Limb (tissue), 2 donors: Measurements from ENCODE around the gene GABBR2.

Experiments
- DNase-seq, 2 donors: peaks; one replicate each; pipeline ENCODE4 v3.0.0-alpha.2; 2016; ENCODE audit errors: extremely low spot score in 2 of 2

Gene GABBR2

DNA sequence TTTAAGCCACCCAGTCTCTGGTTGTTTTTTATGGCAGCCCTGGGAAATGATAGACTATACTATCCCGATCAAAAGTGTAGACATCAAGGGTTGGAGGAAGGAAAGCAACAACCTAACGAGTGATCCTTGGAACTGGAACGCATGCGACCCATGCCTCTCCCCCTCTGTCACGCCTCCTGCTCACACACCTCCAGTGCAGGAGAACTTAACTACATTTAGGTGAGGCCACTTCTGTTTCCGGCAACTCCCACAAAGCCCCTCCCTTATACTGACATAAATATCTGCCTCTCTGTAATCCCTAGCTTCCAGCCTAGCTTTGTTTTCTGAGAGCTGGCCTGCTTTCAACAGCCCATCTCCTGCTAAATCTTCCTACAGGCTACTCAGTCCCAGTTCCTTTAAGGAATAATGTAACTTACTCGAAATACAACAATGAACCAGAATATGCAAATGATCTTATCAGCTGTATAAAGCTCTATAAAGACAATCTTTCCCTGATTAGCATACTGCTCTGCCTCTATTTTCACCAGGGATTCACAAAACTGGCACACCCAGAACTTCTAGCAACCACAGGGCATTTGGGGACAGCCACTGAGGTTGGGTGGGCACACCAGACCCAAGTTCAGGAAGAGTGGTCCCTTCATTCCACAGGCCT, 73.9 kb downstream of the GABBR2 start:
- no peak for DNase-seq

DNA sequence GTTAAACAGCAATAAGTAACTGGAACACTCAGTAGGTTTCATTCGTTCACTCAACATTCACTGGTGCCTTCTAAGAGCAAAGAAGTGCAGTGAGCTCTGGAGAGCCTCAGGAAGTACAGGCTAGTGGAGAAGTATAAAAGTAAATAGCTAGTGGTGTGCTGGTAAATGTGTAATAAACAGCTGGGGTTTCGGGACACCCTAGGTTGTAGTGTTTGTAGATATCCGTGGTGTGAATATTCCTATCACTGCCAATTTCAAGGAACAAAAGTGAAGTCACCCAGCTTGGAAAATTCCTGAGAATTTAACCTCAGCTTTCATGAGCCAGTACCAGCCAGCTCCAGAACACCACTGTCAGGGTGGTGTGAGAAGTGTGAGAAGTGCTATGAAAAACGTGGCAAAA, 75.9 kb downstream of the GABBR2 start:
- DNase-seq = no peak

DNA sequence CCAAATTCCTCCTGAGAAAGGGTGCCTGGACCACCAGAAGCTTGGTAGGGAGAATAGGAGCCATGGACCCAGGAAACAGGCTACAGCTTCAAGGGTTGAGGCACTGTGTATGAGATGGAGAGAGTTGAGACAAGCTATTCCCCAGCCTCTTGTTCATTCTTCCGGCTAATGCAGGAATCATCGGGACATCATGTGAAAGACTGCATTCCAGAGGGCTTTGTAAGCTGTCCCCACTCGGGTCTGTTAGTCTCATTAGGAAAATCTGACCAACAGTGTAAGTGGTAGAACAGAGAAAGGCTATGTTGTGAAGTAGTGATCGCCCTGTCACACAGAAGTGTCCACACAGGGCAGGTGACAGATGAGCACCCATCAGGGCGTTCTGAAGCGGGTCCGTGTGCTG, 81.4 kb downstream of the GABBR2 start:
- no peak for DNase-seq

DNA sequence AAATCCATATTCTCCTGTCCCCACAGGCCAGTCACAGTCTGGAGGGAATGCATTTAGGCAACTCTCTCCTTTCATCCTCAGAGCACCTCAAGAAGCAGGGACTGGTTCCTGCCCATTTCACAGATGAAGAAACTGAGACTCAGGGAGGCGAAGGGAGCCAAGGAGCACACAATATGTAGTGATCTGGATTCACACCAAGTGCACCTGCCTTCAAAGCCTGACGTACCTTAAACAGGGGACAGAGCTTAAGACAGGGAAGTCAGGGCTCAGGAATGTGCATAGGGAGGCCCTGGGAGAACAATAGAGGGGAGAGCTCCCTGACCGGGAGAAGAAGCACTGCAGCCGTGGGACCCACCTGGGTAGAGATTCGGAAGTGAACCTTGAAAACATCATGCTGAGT, 83.0 kb downstream of the GABBR2 start:
- no peak for DNase-seq

DNA sequence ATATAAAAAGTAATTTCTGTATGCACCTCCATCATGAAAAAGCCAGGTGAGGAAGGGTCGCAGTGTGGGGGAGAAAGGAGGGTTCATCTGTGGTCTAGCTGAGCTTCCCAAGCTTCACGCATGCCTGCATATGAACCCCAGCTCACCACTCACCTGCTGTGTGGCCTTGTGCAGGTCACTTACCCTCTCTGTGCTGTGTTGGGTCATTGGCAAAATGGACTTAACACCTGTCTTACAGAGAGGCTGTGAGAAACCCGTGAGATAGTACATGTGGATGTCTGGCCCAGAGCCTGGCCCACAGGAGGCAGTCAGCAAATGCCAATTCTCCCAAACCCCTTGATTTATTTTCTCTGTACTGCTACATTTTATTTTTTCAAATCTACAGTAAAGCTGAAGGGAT, 88.9 kb downstream of the GABBR2 start:
- DNase-seq = no peak

DNA sequence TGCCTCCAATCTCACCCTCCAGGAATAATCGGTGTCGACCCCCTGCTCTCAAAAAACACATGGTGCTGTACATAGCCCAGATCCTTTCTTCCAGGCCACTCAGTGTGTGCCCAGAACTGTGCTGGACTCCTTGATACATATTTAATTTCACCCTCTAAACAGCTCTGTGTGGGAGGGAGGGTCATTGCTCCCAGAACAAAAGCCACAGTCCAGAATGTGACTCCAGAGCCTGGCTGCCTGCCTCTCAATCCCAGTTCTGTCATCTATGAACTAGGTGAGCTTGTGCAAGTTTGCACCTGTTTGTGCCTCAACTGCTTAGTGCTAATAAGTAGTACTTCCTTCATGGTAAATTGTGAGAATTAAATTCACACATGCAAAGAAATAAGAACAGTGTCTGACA, 93.1 kb downstream of the GABBR2 start:
- no peak for DNase-seq

DNA sequence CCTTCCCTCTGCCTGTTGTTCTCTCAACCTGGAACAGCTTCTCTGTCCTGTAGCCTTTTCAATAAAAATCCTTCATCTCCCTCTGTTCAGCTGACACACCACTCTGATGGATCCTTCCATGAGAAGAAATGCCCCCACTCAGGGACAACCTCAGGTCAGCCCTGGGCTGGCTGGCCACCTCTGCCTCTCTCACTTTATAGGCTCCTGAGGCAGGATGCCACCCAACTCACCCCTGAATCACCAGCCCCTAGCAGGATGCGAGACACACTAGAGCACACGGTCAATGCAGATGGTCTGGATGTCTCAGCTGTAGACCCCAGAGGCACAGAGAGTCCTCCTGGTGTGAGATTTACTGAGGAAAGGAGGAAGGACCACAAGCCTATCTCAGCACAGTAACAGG, 93.8 kb downstream of the GABBR2 start:
- DNase-seq = no peak

DNA sequence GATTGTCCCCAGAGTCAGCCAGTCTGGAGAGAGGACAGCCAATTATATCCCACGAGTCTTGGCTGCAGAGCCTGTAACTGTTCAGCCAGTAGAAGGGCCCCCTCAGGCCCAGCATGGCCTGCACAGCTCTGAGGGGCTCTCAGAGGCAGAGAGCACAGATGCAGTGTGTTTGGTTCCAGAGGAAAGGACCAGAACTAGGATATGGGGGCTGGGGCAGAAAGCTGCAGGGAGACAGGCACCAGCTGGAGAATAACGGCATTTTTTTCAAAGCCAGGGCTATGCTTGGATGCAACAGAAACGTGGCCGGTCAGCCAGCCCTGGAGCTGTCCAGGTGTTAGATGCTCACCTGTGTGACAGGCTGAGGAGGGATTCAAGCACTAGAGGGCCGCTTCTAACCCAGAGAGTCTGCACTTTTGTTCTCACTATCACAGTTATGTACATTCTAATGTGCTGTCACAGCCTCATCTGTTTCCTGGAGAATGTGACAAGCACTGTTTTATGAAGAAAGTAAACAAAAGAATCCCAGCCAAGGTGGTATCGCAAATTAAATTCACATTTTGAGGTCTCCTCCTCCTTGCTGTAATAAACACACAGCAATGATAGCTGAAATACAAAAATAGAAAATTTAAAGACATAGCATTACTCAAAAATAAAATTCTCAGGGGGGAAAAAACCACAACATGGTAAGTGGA, 96.5 kb downstream of the GABBR2 start:
- DNase-seq = no peak

DNA sequence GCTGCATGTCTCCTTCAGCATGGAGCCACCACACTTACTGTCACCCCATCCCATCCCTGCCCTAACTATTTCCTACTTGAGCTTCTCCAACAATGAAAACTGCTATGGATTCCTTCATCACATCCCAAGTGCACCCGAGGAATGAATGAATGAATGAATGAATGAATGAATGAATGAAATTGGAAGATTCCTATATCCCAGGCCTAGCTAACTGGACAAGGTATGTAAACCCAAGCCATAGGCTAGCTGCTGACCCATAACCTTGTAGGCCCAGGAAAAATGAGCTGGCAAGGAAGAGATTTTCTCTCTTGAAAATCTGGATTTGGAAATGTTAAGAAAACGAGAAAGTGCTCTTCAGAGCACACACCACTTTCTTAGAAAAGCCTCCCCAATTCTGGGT, 97.4 kb downstream of the GABBR2 start:
- DNase-seq = no peak

DNA sequence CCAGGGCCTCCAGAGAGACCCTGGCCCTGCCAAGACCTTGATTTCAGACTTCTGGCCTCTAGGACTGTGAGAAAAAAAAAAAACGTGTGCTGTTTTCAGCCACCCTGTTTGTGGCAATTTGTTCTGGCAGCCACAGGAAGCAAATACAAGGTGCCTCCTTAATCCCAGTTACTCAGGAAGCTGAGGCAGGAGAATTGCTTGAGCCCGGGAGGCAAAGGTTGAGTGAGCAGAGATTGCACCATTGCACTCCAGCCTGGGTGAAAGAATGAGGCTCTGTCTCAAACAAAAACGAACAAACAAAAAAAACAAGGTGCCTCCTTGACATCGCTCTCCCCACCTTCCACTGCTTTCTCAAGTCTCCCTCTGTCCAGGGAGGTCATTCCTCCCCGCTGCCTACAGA, 98.0 kb downstream of the GABBR2 start:
- no peak for DNase-seq

DNA sequence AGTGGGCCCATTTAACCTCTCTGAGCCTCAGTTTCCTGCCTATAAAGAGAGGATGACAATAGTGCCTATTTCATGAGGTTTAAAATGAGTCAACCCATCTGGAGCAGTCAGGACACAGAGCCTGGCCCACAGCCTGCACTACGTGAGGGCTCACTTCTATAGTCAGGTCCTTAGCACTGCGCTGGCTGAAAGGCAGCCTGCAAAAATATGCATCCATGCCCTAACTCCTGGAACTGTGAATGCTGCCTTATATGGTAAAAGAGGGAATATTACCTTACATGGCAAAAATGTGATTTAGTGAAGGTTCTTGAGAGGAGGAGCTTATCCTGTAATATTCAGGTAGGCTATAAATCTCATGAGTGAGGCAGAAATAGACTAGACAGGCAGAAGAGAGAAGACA, 98.5 kb downstream of the GABBR2 start:
- no peak for DNase-seq

DNA sequence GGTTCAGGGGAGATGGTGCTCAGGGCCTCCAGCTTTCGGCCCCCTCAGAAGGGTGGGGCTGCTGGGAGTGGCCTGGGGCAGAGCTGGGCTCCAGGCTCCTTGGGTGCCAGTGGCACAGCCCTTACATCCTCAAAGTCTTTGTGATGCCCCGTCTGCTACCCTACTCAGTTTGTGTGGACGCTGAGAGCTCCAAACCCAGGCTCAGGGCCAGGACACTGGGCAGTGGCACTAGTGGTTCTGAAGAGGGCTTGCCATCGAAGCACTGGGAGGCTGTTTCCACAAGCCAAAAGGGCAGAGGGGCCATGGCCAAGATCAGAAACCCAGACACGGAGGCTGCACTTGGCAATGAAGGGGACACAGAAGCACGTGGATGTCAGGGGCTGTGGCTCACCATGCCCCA, 99.1 kb downstream of the GABBR2 start:
- no peak for DNase-seq

DNA sequence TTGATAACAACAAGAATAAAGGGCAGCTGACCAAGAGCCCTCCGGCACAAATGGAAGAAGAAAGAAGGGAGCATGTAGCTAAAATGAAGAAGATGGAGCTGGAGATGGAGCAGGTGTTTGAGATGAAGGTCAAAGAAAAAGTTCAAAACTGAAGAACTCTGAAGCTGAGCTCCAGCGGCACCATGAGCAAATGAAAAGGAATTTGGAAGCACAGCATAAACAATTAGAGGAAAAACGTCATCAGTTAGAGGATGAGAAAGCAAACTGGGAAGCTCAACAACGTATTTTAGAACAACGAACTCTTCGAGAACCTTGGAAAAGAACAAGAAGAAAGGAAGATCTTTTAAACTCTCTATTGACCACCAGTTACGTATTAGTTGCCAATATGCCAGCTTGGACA, 100.9 kb downstream of the GABBR2 start:
- DNase-seq = no peak

DNA sequence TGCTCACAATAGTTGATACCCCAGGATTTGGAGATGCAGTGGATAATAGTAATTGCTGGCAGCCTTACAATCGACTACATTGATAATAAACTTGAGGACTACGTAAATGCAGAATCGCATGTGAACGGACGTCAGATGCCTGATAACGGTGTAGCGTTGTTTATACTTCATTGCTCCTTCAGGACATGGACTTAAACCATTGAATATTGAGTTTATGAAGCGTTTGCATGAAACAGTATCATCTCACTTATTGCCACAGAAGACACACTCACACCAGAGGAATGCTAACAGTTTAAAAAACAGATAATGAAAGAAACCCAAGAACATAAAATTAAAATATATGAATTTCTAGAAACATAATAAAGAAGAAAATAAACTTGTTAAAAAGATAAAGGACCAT, 101.6 kb downstream of the GABBR2 start:
- no peak for DNase-seq

DNA sequence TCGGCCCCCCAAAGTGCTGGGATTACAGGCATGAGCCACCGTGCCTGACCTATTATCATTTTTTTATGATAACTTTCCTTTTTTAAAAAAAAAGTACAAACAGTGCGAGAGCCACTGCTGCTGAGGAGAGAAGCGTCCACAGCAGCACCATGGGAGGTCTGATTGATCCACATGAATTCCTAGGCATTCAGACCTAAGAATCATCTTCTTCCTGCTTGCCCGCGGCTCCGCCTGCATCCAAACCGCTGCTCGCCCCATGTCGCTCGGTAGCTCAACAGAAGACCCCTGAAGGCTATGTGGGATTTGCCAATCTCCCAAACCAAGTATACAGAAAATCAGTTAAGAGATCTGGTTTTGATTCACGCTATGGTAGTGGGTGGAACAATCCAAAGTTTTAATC, 102.0 kb downstream of the GABBR2 start:
- no peak for DNase-seq

DNA sequence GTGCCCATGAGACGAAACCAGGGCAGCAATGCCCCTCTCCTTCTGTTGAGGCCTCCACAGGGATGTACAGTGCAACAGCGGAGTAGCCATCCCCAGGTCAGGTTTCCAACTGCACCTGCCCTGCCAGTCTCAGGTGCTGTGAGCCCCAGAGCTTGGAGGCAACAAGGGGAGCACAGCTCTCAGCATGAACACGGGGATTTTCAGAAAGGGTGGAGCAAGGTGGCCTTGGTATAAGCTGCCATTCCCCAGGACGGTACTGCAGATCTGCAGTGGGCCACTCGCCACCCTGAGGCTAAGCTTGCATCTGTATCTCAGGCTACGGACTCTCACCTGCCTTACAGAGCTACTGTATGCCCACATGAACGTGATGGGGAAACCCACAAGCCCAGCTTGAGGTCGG, 103.6 kb downstream of the GABBR2 start:
- no peak for DNase-seq

DNA sequence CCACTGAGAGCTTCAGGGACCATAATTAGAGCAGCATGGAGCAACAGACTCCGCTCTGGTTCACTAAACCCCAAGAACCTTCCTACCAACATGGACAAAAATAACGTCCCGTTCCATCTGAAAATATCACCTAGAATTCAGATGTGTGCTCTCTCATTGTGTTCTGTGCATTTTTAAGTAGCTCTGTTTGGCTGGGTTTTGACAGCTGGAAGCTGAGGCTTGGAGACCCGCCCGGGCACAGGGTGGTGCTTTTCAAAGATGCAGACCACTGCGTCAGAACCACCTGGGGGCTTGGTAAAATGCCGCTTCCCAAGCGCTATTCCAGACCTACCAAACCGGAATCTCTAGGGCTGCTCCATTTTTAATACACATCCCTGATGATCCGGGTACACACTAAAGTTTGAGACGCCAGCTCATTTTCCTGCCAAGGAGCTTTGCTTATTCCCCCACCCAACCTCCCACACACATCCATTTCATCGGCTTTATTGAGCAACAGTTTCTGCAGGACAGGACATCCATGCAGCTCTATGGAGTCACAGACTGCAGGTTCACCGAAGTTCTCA, 104.8 kb downstream of the GABBR2 start:
- DNase-seq = no peak

DNA sequence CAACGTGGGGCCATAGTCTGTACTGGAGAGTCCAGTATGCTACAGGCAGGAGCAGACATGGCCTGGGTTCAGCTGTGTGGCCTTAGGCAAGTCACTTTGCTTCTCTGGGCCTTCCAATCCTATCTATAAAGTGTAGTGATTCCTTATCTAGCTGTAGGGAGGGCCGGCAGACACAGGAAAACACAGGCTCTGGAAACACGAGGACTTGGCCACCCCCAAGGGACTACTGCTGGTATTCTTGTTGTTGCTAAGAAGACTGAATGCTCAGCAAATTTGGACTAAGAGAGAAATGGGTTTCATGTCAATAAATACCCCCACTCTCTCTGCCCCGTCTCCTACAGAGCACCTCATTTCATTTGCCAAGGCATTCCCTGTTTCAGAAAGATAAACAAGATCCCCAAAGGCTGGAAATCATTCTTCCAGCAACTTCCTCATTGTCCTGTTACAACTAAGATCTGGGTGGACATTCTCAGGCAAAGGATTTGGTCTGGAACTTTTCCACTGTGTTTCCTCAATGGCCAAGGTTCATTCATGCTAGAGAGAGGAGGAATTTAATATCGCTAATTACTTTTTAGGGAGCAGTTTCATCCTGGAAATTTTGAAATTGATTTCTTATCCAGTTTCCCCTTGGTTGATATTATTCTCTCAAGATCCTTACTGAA, 105.8 kb downstream of the GABBR2 start:
- DNase-seq = no peak

DNA sequence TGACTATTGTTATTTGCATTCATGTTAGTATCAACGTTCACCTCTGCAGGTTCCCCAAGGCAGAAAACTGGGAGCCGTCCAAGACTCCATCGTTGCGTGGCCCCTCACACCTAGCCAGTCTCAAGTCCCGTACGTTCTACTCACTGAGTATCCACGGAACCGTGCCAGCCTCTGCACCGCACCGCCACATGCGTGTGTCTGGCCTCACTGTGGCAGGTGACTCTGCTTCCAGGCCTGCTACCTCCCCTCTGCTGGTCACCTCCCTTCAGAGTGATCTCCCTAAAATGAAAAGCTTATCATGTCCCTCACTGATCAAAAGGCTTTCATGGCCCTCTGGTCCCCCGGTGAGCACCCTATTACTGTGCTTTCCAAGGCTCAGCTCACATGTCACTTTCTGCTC, 108.1 kb downstream of the GABBR2 start:
- no peak for DNase-seq

DNA sequence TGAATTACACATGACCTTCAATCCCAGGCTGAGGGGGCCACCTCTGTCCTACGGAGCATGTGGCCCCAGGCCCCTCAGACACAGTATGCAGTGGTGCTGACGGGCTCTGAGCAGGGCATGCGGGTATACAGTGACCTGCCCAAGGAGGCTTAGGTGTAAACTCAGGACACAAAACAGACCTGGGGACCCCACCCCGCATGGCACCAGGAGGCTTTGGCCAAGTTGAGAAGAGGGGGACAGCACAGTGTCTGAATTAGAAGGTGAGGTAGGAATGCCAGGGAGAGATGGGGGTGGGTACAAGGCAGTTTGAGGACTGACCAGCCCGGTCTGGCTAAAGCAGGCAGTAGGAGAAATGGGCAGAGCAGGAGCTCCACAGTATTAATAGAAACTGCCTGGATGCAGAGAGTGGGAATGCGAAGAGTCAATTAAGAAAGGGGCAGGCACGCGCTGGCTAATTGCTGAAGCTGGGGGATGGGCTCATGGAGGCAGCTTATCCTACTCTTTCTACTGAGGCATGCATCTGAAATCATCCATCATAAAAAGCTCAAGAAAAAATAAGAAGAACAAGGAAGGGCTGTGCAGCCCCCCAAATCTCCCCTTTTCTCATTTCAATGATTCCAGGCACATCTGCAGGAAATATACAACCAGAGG, 109.0 kb downstream of the GABBR2 start:
- no peak for DNase-seq

DNA sequence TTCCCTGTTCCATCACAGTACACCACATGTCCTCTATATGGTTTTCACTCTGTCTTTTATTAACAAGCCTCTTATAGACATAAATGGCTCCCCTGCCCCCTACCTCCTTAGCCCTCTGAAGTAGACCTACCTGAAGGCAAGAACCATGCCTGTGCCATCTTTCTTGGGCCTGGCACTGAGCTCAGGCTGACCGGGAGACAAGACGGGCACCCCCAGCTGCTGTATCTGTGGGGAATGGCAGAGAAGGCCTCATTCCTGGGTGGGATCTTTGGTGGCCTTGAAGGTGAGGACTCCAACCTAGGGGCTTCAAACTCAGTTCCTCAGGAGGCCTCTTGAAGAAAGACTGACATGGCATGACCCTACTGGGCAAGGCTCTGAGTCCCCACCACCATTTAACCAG, 109.9 kb downstream of the GABBR2 start:
- no peak for DNase-seq

DNA sequence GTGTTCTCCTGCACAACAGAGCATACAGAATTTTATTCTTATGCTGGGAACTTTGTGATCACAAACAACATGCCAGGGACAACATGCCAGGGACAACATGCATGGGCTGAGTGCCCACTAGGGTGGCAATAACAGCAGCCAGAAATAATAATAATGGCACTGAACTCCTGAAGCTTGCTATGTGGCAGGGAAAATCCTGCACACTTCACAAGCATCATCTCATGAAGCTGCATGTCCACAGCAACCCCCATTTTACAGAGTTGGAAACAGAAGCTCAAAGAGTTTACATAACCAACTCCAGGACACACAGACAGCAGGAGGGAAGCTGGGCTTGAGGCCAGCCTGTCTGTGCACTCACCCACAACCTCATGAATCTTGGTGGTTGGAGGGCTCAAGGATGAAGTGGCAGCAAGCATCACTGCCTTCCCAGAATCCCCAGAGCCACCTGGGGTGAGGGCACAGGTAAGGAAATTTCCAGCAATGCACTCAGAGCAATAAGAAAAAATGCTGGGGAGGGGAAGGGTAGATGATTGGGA, 111.4 kb downstream of the GABBR2 start:
- DNase-seq = no peak
